Measurements from ENCODE around the gene AP2A2.

Gene AP2A2

GRCh38 chr11:925496-926301, at the start of gene AP2A2:
AP2A2 (plus strand) TSS chr11:925870; CDS start chr11:926022, 152 bp downstream.
- peak within 1 kb of the TSS; percentile 85 for H3K4me3 ChIP-seq (replicated peaks; ENCODE audit: low read depth, low read length)
- peak; percentile 91 for DNase-seq (ENCODE audit: low read depth)
- TF ChIP-seq CTCF (IDR thresholded peaks at IDR 0.05; ENCODE audit: low read length, missing control alignments): peak; percentile 24

- TF ChIP-seq CTCF (IDR thresholded peaks at IDR 0.05; ENCODE audit: low read length, missing control alignments): no peak
- no peak for DNase-seq (ENCODE audit: low read depth)
- no peak overlapping the region for H3K4me3 ChIP-seq (replicated peaks; ENCODE audit: low read depth, low read length)
Measured at GRCh38 chr11:876545-876944, 49.1 kb upstream of the AP2A2 start.

- no peak overlapping the region for H3K4me3 ChIP-seq (replicated peaks; ENCODE audit: low read depth, low read length)
- TF ChIP-seq CTCF (IDR thresholded peaks at IDR 0.05; ENCODE audit: low read length, missing control alignments): no peak
- no peak for DNase-seq (ENCODE audit: low read depth)
Measured at GRCh38 chr11:877565-877964, 48.1 kb upstream of the AP2A2 start.

GRCh38 chr11:880447-880846, 45.2 kb upstream of the AP2A2 start:
- H3K4me3 ChIP-seq (replicated peaks; ENCODE audit: low read depth, low read length): no peak overlapping the region
- DNase-seq (ENCODE audit: low read depth): no peak
- no peak for TF ChIP-seq CTCF (IDR thresholded peaks at IDR 0.05; ENCODE audit: low read length, missing control alignments)

GRCh38 chr11:882596-882995, 43.1 kb upstream of the AP2A2 start:
- TF ChIP-seq CTCF (IDR thresholded peaks at IDR 0.05; ENCODE audit: low read length, missing control alignments): no peak
- no peak overlapping the region for H3K4me3 ChIP-seq (replicated peaks; ENCODE audit: low read depth, low read length)
- DNase-seq (ENCODE audit: low read depth): no peak

- TF ChIP-seq CTCF (IDR thresholded peaks at IDR 0.05; ENCODE audit: low read length, missing control alignments): no peak
- no peak for DNase-seq (ENCODE audit: low read depth)
- no peak overlapping the region for H3K4me3 ChIP-seq (replicated peaks; ENCODE audit: low read depth, low read length)
Measured at GRCh38 chr11:883527-883926, 42.1 kb upstream of the AP2A2 start.

GRCh38 chr11:884578-885070, 41.0 kb upstream of the AP2A2 start:
- no peak for TF ChIP-seq CTCF (IDR thresholded peaks at IDR 0.05; ENCODE audit: low read length, missing control alignments)
- no peak for DNase-seq (ENCODE audit: low read depth)
- no peak overlapping the region for H3K4me3 ChIP-seq (replicated peaks; ENCODE audit: low read depth, low read length)

Measured in fibroblast of pulmonary artery (primary cell).